Measurements from ENCODE around the gene HAND1.
A peak's percentile ranks its signal among the peaks of the same experiment; 100 is the strongest.

The HAND1 gene

DNA sequence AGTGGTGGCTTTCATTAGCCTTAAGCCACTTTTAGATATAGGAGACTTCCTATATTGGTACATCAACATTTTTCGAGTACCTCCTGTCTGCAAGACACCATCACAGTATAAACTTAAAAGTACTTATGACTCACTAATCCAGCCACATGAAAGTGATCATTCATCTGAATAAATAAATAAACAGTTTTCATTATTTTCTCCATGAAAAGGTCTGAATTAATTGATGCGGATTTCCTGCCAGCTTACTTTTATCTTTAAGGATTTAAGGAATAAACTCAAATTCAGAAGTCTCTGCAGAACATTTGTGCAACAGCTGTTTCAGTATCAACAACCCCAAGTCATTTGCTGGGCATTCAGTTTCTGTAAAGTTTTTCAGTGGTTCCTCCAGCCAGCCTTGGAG lies 28.2 kb downstream of the HAND1 start:
- DNase-seq = no peak

DNA sequence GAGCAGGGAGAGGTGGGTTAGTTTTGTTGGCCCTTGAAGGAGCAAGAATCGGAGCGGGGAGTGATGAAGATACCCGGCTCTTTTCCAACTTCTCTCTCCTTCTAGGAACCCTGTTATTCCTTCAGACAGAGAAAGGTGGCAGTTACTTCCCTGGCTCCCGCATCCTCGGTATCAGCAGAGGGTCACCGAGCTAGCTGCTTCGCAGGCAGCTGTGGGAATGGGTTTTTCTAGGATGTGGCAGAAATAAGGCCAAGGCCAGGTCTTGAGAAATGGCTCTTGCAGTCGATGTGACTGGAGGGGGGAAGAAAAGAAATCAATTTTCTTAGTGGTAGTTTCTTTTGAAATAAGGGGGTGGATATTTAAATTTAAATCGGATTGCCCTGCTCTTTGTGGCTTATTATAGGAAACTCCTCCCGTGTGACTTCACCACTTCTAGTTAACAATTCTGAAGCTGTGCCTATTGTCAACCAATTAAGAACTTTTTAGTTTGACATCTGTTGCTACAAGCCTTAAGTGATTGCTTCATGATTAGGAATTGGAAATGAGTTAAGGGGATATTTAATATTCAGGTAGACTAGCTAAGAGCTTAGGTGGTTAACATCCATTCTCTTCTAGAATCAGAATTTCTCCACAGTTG lies 30.8 kb downstream of the HAND1 start:
- no peak for DNase-seq

DNA sequence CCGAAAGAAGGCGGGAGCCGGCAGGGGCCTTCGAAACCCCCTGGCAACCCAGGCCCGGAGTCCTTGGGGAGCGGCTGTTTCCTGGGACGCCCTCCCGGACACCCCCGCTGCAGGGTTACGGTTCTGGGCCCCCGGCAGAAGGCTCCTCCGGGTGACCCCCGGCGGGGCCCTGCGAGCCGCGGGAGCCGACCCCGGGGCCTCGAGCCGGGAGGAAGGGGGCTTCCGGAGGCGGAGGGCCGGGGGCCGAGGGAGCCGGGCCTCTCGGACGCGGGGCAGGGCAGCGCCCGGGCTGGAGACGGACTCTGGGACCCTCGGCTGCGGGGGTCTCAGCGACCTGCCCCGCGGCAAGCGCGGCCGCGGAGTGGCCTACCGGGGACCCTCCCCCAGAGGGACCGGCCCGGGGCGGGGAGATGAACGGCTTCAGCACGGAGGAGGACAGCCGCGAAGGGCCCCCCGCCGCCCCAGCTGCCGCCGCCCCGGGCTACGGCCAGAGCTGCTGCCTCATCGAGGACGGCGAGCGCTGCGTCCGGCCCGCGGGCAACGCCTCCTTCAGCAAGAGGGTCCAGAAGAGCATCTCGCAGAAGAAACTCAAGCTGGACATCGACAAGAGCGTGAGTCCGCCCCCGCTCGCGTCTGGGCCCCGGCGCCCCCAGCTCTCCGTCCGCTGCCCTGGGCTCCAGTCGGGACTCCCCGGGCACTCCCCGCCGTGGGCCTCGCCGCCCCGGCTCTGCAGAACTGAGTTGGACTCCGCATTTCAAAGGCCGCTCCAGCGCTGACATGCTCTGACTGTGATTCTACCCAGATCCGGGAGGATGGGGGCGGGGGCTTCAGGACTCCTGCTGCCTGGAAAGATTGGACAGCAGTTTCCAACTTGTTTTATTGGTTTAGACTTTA lies 31.6 kb downstream of the HAND1 start:
- DNase-seq = no peak

DNA sequence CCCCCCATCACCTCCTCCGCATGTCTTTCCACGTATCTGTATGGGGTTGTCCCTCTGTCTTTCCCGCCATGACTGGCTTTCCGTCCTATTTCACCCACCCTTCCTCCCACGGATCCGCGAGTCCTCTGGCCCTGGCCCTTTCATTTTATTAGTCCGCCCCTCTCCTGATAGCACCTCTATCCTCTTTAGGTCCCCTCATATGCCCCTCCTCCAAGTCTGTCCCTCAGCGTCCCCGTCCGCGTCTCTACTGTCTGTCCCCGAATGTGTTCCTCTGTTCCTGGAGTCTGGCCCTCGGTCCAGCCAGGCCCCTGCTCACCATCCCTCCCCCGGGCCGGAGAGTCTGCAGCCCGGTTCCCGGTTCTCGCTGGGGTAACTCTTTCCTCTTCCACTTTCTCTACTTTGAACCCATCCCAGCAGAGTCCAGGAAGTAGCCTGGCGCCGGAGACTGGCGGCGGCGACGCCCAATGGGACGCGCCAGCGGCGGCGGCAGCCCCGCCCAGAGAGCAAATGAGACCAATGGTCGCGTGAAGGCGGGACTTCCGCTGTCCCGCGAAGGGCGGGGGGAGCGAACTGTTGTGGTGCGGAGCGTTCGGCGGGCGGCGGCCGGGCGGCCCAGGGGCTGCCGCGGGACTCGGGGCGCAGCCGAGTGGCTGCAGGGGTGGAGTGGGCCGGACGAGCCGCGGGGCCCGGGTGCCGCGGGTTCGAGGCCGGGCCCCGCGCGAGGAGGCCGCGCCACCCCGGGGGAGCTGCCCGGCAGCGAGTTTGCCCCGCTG lies 32.4 kb downstream of the HAND1 start, which contains the start of gene SAP30L:
Gene SAP30L (plus strand): TSS at position 576 of the 773 bp plus-strand sequence. CDS start 608 bp downstream, outside the sequence.
- DNase-seq = peak; percentile 70 to 82

DNA sequence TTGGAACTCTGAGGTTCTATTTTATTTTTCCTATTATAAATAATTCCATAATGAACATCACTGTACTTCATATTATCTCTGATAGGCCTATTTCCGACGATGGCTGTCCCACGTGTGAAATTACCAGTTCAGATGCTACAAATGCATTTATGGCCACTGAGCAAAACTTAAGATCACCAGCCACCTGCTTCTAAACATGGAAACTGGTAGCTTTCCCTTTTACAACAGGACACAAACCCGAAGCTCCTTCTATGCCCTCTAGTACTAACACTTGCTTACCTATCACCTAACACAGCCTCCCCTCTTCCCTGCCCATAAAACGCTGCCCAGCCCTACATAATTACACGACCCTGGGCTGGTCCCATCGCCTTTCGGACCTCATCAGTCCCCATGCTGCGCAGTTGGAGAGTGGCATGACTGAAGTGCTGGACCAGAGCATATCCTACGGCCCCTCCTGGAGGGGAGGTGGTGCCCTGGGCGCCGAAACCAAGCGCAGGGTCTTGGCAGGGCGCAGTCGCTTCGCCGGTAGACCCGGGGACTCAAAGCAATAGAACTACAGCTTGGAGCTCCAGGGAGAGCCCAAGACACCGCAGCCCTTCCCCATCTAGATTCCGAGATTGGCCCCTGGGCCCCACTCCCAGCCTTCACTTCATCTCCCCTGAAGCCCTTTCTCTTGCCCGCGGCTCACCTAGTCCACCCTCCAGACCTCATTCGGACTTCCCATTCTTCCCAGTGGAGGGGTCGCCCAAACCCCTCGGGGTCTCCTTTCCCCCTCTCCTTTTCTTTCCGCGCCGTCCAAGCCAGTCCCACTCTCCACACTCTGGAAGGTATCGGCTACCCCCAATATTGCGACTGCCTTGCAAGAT lies 33.2 kb downstream of the HAND1 start:
- no peak for DNase-seq

DNA sequence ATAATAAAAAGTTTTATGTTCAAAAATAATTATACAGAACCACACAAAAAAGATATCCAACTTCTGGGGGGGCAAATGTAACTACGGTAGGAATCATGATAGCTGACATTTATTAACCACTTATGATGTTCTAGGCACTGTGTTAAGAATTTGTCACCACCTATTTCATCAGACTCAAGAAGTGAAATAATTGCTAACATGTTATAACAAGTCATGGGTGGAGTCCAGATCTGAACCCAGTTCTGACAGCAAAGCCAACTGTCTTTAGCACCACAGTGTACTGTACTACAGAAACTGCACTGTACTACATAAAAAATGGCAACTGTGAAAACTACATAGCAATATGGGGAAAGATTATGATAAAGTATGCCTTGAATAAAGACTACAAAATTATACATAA lies 35.2 kb downstream of the HAND1 start:
- no peak for DNase-seq

DNA sequence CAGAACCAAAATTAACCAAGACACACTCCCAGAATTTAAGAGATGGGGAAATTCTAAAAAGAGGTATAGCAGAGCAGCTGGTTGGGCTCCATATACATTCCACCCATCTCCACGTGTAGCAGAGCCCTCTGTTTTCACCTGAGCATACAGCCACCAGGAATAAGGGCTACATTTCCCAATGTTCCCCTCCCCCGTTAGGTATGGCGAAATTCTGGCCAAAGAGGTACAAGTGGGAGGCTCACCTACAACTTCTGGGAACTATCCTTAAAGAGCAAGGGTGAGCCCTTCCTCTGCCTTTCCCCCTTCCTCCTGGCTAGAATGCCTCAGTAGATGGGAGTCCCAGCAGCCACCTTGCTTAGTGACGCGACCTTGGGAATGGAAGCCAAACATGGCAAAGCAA lies 37.5 kb downstream of the HAND1 start:
- no peak for DNase-seq

DNA sequence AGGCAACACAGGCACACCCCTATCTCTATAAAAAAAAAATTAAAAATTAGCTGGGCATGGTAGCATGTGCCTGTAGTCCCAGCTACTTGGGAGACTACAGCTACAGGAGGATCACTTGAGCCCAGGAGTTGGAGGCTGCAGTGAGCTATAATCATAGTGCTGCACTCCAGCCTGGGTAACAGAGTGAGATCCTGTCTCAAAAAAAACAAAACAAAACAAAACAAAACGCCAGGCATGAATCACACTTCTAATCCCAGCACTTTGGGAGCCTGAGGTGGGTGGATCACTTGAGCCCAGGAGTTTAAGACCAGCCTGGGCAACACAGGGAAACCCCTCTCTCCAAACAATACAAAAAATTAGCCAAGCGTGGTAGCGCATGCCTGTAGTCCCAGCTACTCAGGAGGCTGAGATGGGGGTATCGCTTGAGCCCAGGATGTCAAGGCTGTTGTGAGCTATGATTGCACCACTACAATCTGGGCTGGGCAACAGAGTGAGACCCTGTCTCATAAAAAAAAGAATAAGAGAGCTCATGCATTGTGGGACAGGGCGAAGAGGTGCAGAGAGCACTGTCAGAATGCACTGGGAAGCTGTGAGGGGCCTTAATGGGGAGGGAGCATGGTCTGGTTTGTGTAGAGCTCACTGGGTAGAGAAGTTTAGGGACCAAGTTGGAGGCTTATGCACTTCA lies 40.6 kb downstream of the HAND1 start:
- no peak for DNase-seq

DNA sequence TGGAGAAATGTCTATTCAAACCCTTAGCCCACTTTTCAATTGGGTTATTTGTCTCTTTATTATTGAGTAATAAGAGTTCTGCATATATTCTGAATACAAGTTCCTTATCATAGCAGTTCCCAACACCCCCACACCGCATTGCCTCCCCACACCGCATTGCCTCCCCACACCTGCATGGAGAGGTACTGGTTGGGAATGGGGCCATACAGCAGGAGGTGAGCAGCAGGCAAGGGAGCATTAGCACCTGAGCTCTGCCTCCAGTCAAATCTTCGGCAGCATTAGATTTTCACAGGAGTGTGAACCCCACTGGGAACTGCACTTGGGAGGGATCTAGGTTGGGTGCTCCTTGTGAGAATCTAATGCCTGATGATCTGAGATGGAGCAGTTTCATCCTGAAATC lies 42.8 kb downstream of the HAND1 start:
- DNase-seq = no peak

DNA sequence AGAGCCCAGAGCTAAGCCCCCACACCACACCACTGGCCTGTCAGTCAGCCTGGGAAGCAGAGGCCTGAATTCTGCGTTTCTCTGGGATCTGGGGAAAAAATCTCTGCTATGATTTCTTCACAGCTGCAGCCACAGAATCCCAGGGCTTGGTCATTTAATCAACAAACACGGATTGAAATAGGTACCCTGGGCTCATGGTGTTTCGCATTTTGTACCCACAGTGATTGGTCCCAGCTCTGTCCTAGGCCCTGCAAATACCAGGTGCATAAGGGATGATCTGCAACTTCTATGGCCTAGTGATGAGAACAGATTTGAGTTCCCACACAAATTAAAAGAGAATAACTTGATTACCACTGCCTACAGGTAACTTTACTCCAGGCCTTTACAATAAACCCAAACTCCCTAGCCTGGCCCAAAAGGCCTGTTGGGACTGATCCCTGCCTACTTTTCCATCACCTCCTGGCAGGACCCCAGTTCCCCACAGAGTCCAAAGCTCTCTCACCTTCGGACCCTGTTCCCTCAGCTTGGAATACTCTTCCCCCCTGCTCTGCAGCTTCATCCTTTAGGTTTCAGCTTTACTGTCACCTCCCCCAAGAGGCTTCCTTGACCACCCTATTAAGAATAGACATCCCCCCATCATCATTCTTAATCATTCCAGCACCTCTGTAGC lies 46.9 kb downstream of the HAND1 start:
- no peak for DNase-seq

DNA sequence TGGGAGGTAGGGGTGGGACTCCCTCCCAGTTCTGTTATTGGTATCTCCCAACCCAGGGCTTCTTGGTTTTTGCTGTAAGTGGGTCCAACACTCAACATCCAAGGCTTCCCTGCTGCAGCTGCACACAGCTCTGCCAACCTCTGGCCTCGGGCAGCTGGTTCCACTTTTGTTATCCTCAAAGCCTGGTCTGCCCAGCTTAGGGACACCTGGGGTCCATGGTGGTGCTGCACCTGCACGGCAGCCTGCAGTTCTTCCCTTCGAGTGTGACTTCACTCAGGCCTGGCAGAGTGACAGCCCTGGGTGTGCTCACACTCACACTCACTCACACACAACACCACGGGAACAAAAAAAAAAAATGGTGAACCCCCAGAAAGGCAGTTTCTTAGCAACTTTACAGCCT lies 47.6 kb downstream of the HAND1 start:
- no peak for DNase-seq

DNA sequence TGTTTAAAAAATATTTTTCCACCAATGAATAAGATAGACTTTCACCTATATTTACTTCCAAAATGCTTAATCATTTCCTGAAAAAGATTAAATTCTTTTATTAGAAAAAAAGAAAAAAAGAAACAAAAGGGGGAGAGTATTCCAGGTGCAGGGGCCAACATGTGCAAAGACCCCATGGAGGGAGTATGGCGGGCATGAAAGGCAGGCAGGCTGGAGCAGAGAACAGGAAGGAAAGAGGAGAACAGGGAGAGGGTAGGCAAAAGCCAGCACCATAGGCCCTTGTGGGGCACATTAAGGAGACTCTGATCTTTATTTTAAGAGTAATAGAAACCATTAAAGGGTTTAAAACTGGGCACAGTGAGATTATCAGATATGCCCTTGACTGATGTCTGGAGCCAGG lies 48.7 kb downstream of the HAND1 start:
- DNase-seq = no peak

DNA sequence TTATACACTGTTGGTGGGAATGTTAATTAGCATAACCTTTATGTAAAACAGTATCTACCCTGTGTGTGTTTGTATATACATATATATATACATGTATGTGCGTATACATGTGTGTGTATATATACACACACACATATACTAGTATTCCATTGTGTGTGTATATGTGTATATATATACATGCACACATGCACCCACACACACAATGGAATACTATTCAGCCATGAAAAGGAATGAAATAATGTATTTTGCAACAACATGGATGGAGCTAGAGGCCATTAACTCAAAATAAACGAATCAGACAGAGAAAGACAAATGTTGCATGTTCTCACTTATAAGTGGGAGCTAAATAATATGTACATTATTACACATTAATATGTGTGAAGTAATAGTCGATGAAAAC lies 49.8 kb downstream of the HAND1 start:
- DNase-seq = no peak
